K562 (cell line): ENCODE measurements around the gene TTC28. TPM values are rescaled to one million over a fixed set of nuclear protein-coding genes. Genes with fewer than 3 reads are reported as not detected.

ENCODE experiments used
- ATAC-seq: fragments of 200-7000 bp; cut with Tn5 transposase; 3 replicates; pipeline ENCODE4 v1.9.1; 2020; ENCODE audit warnings: moderate library complexity
- BruUV-seq: library from RNA; stranded (reverse); fragments of 400-500 nt; replicated peaks from 2 replicates; lab custom pipeline; 2021; lab: Mats Ljungman, UMichigan
- CTCF ChIA-PET: fragments of 300-600 bp; formaldehyde crosslinking; extraction: SDS; loops from one replicate; lab custom pipeline; 2021; ENCODE audit warnings: low intra/inter-chr PET ratio; lab: Yijun Ruan, JAX
- POLR2A ChIA-PET: fragments of 300-600, 350-650 bp; sonication (Branson Sonifier 250); formaldehyde crosslinking; extraction: SDS; loops from one replicate; lab custom pipeline; 2021; ENCODE audit warnings: antibody characterized with exemption, inconsistent platforms; lab: Yijun Ruan, JAX
- DNase-seq, 4 experiments: peaks; one replicate each; pipeline versions ENCODE4 v3.0.0 to v3.0.0-alpha.2; 2011 to 2018; ENCODE audit warnings: low spot score in 3 of 4, mixed read lengths in 3 of 4; ENCODE audit errors: extremely low read depth in 1 of 4
- FAIRE-seq: peaks from 2 replicates; lab custom pipeline; 2011; peaks lifted over from hg19 to GRCh38; lab: Jason Lieb, UNC
- H2AFZ ChIP-seq: 2 replicates; pipeline ENCODE4 v1.6.0; 2011; ENCODE audit warnings: low read depth, low read length, control low read depth, inconsistent platforms
- H3K27ac ChIP-seq: fragments of 200-600 bp; 3 replicates; pipeline ENCODE4 v1.8.0; 2011; ENCODE audit warnings: low read depth, mild to moderate bottlenecking, control low read depth, inconsistent platforms, low read length, moderate library complexity, mixed read lengths; ENCODE audit errors: extremely low read depth
- H3K27me3 ChIP-seq, 2 experiments: fragments of 300-600 bp in 1 of 2; 2 replicates in 1 of 2; 3 replicates in 1 of 2; pipeline versions ENCODE4 v1.6.0 to v1.8.0; 2011; ENCODE audit warnings: inconsistent platforms in 2 of 2, low read length in 2 of 2, mild to moderate bottlenecking in 1 of 2, mixed read lengths in 1 of 2, moderate library complexity in 1 of 2; ENCODE audit not compliant: control insufficient read depth in 2 of 2, insufficient read depth in 2 of 2
- H3K36me3 ChIP-seq: fragments of 300-600 bp; 3 replicates; pipeline ENCODE4 v1.8.0; 2011; ENCODE audit warnings: mild to moderate bottlenecking, low read length, inconsistent platforms; ENCODE audit not compliant: control insufficient read depth, insufficient read depth
- H3K4me1 ChIP-seq, 2 experiments: fragments of 200-600 bp in 1 of 2; replicated peaks in 1 of 2; 2 replicates in 1 of 2; 3 replicates in 1 of 2; pipeline versions ENCODE4 v1.5.1 to v1.8.0; 2011; ENCODE audit warnings: inconsistent platforms in 2 of 2, low read length in 2 of 2, mild to moderate bottlenecking in 1 of 2, mixed read lengths in 1 of 2, moderate library complexity in 1 of 2; ENCODE audit not compliant: control insufficient read depth in 2 of 2, insufficient read depth in 2 of 2
- H3K4me2 ChIP-seq: 2 replicates; pipeline ENCODE4 v1.6.1; 2011; ENCODE audit warnings: low read length, control low read depth, inconsistent platforms, mixed read lengths; ENCODE audit not compliant: insufficient read depth
- H3K4me3 ChIP-seq: fragments of 200-600 bp; sonication (generic), shearing (Covaris generic); 2 replicates; pipeline ENCODE4 v1.5.1; 2016; ENCODE audit warnings: control low read depth, inconsistent platforms
- H3K79me2 ChIP-seq: fragments of 200-600 bp; 3 replicates; pipeline ENCODE4 v1.8.0; 2011; ENCODE audit warnings: low read length, inconsistent platforms; ENCODE audit not compliant: control insufficient read depth, insufficient read depth
- H3K9ac ChIP-seq, 2 experiments: 2 replicates each; pipeline versions ENCODE4 v1.6.0 to v1.6.1; 2011; ENCODE audit warnings: low read depth in 2 of 2, low read length in 2 of 2, control low read depth in 1 of 2, inconsistent platforms in 1 of 2, mild to moderate bottlenecking in 1 of 2, mixed read lengths in 1 of 2; ENCODE audit not compliant: insufficient read depth in 1 of 2
- H3K9me1 ChIP-seq: one replicate; pipeline ENCODE4 v1.6.0; 2011; ENCODE audit warnings: inconsistent platforms, mild to moderate bottlenecking, low read length, moderate library complexity; ENCODE audit not compliant: control insufficient read depth, insufficient read depth
- H3K9me3 ChIP-seq: replicated peaks from 2 replicates; pipeline ENCODE4 v1.5.1; 2011; ENCODE audit warnings: low read depth, low read length, inconsistent platforms; ENCODE audit not compliant: control insufficient read depth, insufficient read depth
- H4K20me1 ChIP-seq: replicated peaks from 2 replicates; pipeline ENCODE4 v1.6.1; 2011; ENCODE audit warnings: low read length, inconsistent platforms, mixed read lengths; ENCODE audit not compliant: control insufficient read depth, insufficient read depth
- C11orf30 ChIP-seq: fragments of 450-650 bp; IDR thresholded peaks from 2 replicates; pipeline ENCODE4 v1.6.1; 2016; ENCODE audit warnings: low read depth, mild to moderate bottlenecking
- RBM25 ChIP-seq: fragments of 200-400 bp; formaldehyde crosslinking; IDR thresholded peaks from 2 replicates; pipeline ENCODE4 v1.6.1; 2018; ENCODE audit warnings: low read length, low read depth, moderate library complexity; ENCODE audit not compliant: severe bottlenecking
- SMARCE1 ChIP-seq: fragments of 450-650 bp; IDR thresholded peaks from 2 replicates; pipeline ENCODE4 v1.7.1; 2016; ENCODE audit warnings: mild to moderate bottlenecking
- SRSF9 ChIP-seq: fragments of 200-400 bp; formaldehyde crosslinking; IDR thresholded peaks from 2 replicates; pipeline ENCODE4 v1.6.1; 2017; ENCODE audit warnings: low read depth, low read length, borderline replicate concordance
- TBL1XR1 ChIP-seq, 2 experiments: IDR thresholded peaks; 2 replicates each; pipeline ENCODE4 v1.6.1; 2012; ENCODE audit warnings: improper control_type of control experiment in 2 of 2, low read length in 2 of 2, mild to moderate bottlenecking in 1 of 2
- in situ Hi-C: fragments of 300-500 bp; cut with MboI; formaldehyde crosslinking; loops from 4 replicates; pipeline ENCODE4 v1.15.0; 2018; ENCODE audit warnings: inconsistent platforms, mixed read lengths
- intact Hi-C: fragments of 100-400 bp; cut with micrococcal nuclease; formaldehyde crosslinking; loops from 2 replicates; pipeline ENCODE4 v1.14.2; 2022
- polyA plus RNA-seq, 8 experiments: library from polyadenylated mRNA; depleted of rRNA in 4 of 8; stranded (reverse) in 5 of 8; unstranded in 3 of 8; fragments of >200 nt; fragmentation: Nextera tagmentation in 2 of 8; fragmentation: Illumina TruSeq in 1 of 8; extraction: Ambion mirVana in 2 of 8; extraction: Trizol in 1 of 8; gene quantifications; 2 replicates each; pipeline versions ENCODE4 v1.2.1 to v1.2.3, GENCODE V29; 2011 to 2014; ENCODE audit warnings: inconsistent platforms in 1 of 8, missing spikeins in 1 of 8
- total RNA-seq, 7 experiments: library from RNA; depleted of rRNA in 6 of 7; stranded (reverse); fragments of >200 nt in 6 of 7; fragmentation: Illumina TruSeq in 2 of 7; extraction: Trizol in 2 of 7; gene quantifications; 2 replicates each; pipeline versions ENCODE4 v1.2.1 to v1.2.3, GENCODE V29; 2011 to 2021; ENCODE audit warnings: low replicate concordance in 1 of 7
- TF ChIP-seq, protein P1 (sequence below), 2 experiments: fragments of 450-650 bp in 1 of 2; IDR thresholded peaks; 2 replicates each; pipeline ENCODE4 v1.6.1; 2011 to 2017; ENCODE audit warnings: low read depth in 2 of 2, antibody characterized with exemption in 1 of 2, borderline replicate concordance in 1 of 2, low read length in 1 of 2, mild to moderate bottlenecking in 1 of 2, mixed read lengths in 1 of 2; ENCODE audit not compliant: control insufficient read depth in 1 of 2
- TF ChIP-seq, protein P2 (sequence below): fragments of 250-450 bp; sonication (Bioruptor Pico); IDR thresholded peaks from 2 replicates; pipeline ENCODE4 v1.4.0; 2020; ENCODE audit warnings: borderline replicate concordance
- TF ChIP-seq, protein P3 (sequence below): fragments of 250-450 bp; sonication (Bioruptor Pico); IDR thresholded peaks from 2 replicates; pipeline ENCODE4 v1.4.0; 2020; ENCODE audit warnings: mild to moderate bottlenecking, moderate library complexity, borderline replicate concordance
- TF ChIP-seq, protein P4 (sequence below): conservative IDR thresholded peaks from 2 replicates; pipeline ENCODE4 v1.6.1; 2011; ENCODE audit warnings: low read depth, mild to moderate bottlenecking, low read length; ENCODE audit not compliant: control insufficient read depth

The TTC28 gene
- total and polyA plus RNA-seq, 9 of the 15 experiments (the other 6 are each of a cell fraction or from before 2014, with no cell fraction given): 0.22 to 10.7 (median 3.1) TPM

DNA sequence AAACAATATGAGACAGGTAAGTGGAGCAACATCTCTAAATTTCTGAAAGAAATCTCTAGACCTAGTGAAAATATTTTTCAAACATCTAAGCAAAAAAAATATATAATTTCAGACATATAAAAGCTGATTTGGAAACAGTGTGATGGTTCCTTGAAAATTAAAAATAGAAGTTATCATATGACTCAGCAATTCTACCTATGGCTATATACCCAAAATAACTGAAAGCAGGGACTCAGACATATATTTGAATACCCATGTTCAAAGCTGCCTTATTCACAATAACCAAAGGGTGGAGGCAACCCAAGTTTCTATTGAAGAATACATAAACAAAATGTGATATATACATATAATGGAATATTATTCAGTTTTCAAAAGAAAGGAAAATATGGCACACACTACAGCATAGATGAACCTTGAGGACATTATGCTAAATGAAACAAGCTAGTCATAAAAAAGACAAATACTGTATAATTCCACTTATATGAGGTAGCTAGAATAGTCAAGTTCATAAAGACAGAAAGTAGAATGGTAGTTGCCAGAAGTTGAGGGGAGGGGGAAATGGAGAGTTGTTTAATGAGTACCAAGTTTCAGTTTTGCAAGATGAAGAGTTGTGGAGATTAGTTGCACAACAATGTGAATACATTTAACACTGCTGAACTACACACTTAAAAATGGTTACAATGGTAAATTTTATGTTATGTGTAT is 300.4 kb downstream of the TTC28 start:
- no peak for ATAC-seq
- TF ChIP-seq TBL1XR1 (IDR thresholded peaks at IDR 0.05; ENCODE audit: low read length in 2 of 2) (no peak), RBM25 (no peak), SMARCE1 (no peak), SRSF9 (no peak), C11orf30 (peak; percentile 89)
- TF ChIP-seq, protein P1, sequence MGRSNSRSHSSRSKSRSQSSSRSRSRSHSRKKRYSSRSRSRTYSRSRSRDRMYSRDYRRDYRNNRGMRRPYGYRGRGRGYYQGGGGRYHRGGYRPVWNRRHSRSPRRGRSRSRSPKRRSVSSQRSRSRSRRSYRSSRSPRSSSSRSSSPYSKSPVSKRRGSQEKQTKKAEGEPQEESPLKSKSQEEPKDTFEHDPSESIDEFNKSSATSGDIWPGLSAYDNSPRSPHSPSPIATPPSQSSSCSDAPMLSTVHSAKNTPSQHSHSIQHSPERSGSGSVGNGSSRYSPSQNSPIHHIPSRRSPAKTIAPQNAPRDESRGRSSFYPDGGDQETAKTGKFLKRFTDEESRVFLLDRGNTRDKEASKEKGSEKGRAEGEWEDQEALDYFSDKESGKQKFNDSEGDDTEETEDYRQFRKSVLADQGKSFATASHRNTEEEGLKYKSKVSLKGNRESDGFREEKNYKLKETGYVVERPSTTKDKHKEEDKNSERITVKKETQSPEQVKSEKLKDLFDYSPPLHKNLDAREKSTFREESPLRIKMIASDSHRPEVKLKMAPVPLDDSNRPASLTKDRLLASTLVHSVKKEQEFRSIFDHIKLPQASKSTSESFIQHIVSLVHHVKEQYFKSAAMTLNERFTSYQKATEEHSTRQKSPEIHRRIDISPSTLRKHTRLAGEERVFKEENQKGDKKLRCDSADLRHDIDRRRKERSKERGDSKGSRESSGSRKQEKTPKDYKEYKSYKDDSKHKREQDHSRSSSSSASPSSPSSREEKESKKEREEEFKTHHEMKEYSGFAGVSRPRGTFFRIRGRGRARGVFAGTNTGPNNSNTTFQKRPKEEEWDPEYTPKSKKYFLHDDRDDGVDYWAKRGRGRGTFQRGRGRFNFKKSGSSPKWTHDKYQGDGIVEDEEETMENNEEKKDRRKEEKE (IDR thresholded peaks at IDR 0.05; ENCODE audit: borderline replicate concordance in 1 of 2, control insufficient read depth in 1 of 2, low read depth in 2 of 2, low read length in 1 of 2): no peak
- TF ChIP-seq, protein P2, sequence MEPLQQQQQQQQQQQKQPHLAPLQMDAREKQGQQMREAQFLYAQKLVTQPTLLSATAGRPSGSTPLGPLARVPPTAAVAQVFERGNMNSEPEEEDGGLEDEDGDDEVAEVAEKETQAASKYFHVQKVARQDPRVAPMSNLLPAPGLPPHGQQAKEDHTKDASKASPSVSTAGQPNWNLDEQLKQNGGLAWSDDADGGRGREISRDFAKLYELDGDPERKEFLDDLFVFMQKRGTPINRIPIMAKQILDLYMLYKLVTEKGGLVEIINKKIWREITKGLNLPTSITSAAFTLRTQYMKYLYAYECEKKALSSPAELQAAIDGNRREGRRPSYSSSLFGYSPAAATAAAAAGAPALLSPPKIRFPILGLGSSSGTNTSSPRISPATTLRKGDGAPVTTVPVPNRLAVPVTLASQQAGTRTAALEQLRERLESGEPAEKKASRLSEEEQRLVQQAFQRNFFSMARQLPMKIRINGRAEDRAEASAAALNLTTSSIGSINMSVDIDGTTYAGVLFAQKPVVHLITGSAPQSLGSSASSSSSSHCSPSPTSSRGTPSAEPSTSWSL (CRISPR knock-in tag): no peak
- TF ChIP-seq, protein P3, sequence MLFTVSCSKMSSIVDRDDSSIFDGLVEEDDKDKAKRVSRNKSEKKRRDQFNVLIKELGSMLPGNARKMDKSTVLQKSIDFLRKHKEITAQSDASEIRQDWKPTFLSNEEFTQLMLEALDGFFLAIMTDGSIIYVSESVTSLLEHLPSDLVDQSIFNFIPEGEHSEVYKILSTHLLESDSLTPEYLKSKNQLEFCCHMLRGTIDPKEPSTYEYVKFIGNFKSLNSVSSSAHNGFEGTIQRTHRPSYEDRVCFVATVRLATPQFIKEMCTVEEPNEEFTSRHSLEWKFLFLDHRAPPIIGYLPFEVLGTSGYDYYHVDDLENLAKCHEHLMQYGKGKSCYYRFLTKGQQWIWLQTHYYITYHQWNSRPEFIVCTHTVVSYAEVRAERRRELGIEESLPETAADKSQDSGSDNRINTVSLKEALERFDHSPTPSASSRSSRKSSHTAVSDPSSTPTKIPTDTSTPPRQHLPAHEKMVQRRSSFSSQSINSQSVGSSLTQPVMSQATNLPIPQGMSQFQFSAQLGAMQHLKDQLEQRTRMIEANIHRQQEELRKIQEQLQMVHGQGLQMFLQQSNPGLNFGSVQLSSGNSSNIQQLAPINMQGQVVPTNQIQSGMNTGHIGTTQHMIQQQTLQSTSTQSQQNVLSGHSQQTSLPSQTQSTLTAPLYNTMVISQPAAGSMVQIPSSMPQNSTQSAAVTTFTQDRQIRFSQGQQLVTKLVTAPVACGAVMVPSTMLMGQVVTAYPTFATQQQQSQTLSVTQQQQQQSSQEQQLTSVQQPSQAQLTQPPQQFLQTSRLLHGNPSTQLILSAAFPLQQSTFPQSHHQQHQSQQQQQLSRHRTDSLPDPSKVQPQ (CRISPR knock-in tag): no peak
- TF ChIP-seq, protein P4, sequence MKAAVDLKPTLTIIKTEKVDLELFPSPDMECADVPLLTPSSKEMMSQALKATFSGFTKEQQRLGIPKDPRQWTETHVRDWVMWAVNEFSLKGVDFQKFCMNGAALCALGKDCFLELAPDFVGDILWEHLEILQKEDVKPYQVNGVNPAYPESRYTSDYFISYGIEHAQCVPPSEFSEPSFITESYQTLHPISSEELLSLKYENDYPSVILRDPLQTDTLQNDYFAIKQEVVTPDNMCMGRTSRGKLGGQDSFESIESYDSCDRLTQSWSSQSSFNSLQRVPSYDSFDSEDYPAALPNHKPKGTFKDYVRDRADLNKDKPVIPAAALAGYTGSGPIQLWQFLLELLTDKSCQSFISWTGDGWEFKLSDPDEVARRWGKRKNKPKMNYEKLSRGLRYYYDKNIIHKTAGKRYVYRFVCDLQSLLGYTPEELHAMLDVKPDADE: no peak

More for the DNA sequence above, 300.4 kb downstream of the TTC28 start:
- no peak for DNase-seq
- Histone ChIP-seq H3K27ac (peak overlapping the region; percentile 35; the same call in 1 of the 3 replicates), H3K79me2 (no peaks in the 10 kb centered on the region), H4K20me1 (no peaks in the 10 kb centered on the region), H3K4me3 (no peak overlapping the region), H3K36me3 (no peaks in the 10 kb centered on the region), H2AFZ (no peak overlapping the region), H3K9me1 (no peaks in the 10 kb centered on the region), H3K27me3 (no peaks in the 10 kb centered on the region), H3K4me1 (peaks cover 0 to 7% of the 10 kb centered on the region in 2 experiments; a peak in 2 of 5 replicates), H3K9me3 (no peaks in the 10 kb centered on the region), H3K4me2 (no peak overlapping the region), H3K9ac (no peak overlapping the region)
- FAIRE-seq: no peak
- in situ Hi-C loops: no loop called here
- BruUV-seq: no TSS peak
- intact Hi-C loops: no loop called here
- ChIA-PET POLR2A (interaction anchor here (0.9 to 1.0 kb wide), 2 partner anchors 8 to 10 kb away, joined by 3 to 5 read pairs; no protein-coding TSS in a partner anchor), CTCF (no interaction called here)
